ENCODE results near the gene TMEM250.

DNA sequence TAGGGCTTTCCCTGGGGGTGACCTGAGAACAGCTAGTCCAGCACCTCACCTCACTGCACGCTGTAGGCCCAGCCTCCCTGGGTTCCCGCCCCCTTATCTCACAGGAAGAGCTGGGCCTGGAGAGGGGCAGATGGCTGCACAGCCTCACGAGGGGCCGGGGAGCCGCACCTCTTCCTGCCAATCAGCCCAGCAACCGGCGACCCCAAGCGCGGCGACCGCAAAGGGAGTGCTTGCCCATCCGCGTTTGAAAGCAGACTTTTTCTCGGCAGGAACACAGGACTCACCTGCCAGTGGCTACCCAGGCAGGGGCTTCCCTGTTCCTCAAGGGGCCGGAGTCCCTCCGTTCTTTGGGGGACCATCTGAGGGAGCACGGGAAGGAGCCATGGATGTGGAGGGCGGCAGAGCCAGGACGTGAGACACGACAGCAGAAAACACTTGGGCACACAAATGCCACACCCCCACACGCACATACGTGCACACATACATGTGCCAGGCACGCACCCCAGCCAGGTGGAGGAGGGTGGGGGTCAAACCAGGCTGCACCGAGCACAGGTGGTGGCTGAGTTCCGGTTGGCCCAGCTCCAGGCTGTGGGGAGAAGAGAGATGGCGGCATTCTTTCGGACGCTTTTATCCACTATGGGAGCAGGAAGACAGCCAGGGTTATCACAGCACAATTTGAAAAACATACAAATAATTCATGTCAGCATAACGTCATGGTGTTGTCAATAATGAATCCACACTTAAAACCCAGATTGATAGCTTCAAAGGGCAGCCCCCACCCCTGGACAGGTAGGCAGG is 11.3 kb downstream of the TMEM250 start:
- no peak for TF ChIP-seq YY1 (IDR thresholded peaks at IDR 0.05; ENCODE audit: insufficient read depth, insufficient read length)
- no peak for TF ChIP-seq SUZ12 (IDR thresholded peaks at IDR 0.05; ENCODE audit: extremely low read depth, insufficient read depth, insufficient read length)
- no peak for TF ChIP-seq ZNF274 (IDR thresholded peaks at IDR 0.05; ENCODE audit: low read depth, low read length)

All from NT2/D1 (cell line).